Measurements from ENCODE around the gene AFDN. TPM values are rescaled to one million over a fixed set of nuclear protein-coding genes. Genes with fewer than 3 reads are reported as not detected.

AFDN gene
- total and polyA plus RNA-seq, 2 donors: 15.3 to 16.7 TPM

DNA sequence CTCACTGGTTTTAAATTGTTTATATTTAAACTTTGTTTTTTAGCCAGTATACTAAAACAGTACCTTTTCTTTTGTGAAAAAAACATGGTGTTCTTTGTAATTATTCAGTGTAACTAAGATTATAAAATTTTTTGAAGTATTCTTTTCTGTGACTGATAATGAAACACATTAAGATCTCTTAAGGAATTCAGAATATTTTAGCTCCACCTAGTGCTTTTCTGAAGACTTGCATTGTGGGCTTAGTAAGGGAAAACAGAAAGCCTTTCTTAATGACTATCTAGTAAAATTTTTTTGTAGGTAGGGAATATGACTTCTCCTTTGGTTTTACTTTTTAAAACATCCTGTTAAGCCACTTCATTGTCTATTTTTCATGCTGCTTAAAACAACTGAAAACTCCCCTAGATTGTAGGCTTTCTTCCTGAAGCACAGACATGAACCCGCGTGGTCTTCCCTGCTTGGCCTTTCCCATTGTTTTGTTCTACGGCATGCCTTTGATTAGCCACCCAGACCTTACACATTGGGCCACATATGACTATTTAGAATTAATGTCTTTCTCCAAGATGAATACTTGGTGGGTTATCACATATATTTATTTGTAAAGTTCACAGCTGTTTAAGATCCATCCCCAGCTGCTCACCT is 72.1 kb downstream of the AFDN start:
- Histone ChIP-seq H3K27ac (ENCODE audit: low read depth in 1 of 2, low read length in 1 of 2) (no peak overlapping the region), H3K36me3 (ENCODE audit: control insufficient read depth in 2 of 2, insufficient read depth in 2 of 2, low read length in 1 of 2) (no peaks in the 10 kb centered on the region), H3K27me3 (ENCODE audit: control insufficient read depth in 2 of 2, insufficient read depth in 1 of 2, low read length in 1 of 2) (no peaks in the 10 kb centered on the region), H3K9me3 (ENCODE audit: control insufficient read depth in 2 of 2, insufficient read depth in 1 of 2, low read length in 1 of 2) (peaks cover 0 to 3% of the 10 kb centered on the region in 2 donors), H3K4me3 (ENCODE audit: low read length in 2 of 2) (no peak overlapping the region), H3K4me1 (ENCODE audit: control insufficient read depth in 2 of 2, insufficient read depth in 2 of 2, low read length in 2 of 2) (no peaks in the 10 kb centered on the region)
- WGBS: 98% methylated on average over 3 of the region's 3 CpGs
- peak in 1 of 9 donors; percentile 23 for DNase-seq (ENCODE audit: low read depth in 6 of 9, low spot score in 9 of 9)

DNA sequence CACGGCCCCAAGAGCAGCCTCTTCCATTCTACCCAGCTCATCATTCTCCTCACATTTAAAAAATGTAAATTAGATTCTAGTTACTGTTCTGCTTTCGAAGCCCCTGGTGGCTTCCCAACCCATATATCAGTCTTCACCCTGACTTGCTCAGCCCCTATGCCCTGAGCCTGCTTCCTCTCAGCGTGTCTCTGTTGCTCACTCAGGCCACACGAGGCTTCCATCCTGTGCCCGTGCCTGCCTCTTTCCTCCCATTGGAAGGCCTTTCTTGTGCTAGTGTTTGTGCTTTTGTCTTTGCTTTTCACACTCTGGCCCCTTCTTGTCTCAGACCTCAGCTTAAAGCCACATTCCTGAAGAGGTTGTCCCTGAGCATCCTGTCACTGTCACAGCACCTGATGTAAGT is 78.1 kb downstream of the AFDN start:
- 91% methylated on average over 5 of the region's 5 CpGs for WGBS
- no peaks in the 10 kb centered on the region for H3K4me1 ChIP-seq (ENCODE audit: control insufficient read depth in 2 of 2, insufficient read depth in 2 of 2, low read length in 2 of 2)
- H3K27me3 ChIP-seq (ENCODE audit: control insufficient read depth in 2 of 2, insufficient read depth in 1 of 2, low read length in 1 of 2): no peaks in the 10 kb centered on the region
- peaks cover 0 to 3% of the 10 kb centered on the region in 2 donors for H3K9me3 ChIP-seq (ENCODE audit: control insufficient read depth in 2 of 2, insufficient read depth in 1 of 2, low read length in 1 of 2)
- H3K4me3 ChIP-seq (ENCODE audit: low read length in 2 of 2): no peak overlapping the region
- H3K27ac ChIP-seq (ENCODE audit: low read depth in 1 of 2, low read length in 1 of 2): no peak overlapping the region
- H3K36me3 ChIP-seq (ENCODE audit: control insufficient read depth in 2 of 2, insufficient read depth in 2 of 2, low read length in 1 of 2): no peaks in the 10 kb centered on the region
- DNase-seq (ENCODE audit: low read depth in 6 of 9, low spot score in 9 of 9): no peak

DNA sequence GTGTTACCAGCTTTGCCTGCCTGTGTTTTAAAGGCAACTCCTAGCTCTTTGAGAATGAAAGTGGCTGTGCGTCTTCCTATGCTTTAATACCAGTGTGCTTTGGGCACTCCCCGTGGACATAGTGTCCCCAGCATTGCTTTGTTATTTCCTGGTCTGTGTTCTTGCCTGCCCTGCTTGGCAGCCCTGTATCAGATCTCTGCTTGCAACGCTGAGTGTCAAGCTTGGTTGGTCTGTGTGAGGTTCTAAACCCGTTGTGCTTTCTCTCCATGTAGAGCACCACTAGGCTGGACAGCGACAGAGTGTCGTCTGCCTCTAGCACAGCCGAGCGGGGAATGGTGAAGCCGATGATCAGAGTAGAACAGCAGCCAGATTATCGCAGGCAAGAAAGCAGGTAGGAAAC is 80.2 kb downstream of the AFDN start:
- Histone ChIP-seq H3K4me3 (ENCODE audit: low read length in 2 of 2) (no peak overlapping the region), H3K36me3 (ENCODE audit: control insufficient read depth in 2 of 2, insufficient read depth in 2 of 2, low read length in 1 of 2) (no peaks in the 10 kb centered on the region)
- DNase-seq (ENCODE audit: low read depth in 6 of 9, low spot score in 9 of 9): peak in 1 of 9 donors; percentile 4

DNA sequence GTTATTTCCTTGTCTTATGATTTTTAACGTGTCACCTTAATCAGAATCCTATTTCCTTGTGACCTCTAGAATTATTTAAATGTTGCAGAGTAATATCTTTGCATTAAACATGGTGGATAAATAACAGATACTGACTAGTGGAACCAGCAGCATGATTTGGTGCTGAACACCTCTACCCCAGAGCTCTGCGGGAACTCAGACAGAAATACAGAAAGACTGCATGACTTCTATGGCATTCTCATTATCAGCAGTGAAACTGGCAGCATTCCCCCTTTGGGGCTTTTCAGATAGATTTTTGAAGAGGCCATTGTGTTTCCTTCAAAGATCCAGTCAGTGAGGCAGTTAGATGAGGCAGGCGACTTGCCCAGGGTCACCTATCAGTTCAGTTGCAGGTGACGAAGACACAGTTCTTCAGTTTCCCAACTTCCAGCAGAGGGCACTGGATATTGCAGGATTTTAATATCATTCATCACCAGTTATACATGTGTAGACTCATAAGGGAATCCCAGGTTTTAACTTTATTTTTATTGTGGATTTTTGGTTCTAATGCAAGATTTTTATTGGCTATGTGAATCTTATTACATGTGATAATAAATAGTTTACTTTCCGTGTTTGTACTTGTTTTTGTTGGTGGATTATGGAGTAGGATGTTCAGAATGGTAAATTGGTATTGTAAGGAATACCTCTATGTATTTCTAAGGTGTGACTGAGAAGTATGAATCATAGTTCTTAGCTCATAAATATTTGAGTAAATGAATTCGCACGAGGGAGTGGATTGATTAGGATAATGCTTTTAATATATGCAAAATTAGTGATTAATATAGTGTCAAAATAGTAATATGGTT is 81.3 kb downstream of the AFDN start:
- Histone ChIP-seq H3K4me1 (ENCODE audit: control insufficient read depth in 2 of 2, insufficient read depth in 2 of 2, low read length in 2 of 2) (no peaks in the 10 kb centered on the region), H3K4me3 (ENCODE audit: low read length in 2 of 2) (no peak overlapping the region), H3K9me3 (ENCODE audit: control insufficient read depth in 2 of 2, insufficient read depth in 1 of 2, low read length in 1 of 2) (peaks cover 0 to 3% of the 10 kb centered on the region in 2 donors), H3K36me3 (ENCODE audit: control insufficient read depth in 2 of 2, insufficient read depth in 2 of 2, low read length in 1 of 2) (no peaks in the 10 kb centered on the region), H3K27me3 (ENCODE audit: control insufficient read depth in 2 of 2, insufficient read depth in 1 of 2, low read length in 1 of 2) (no peaks in the 10 kb centered on the region), H3K27ac (ENCODE audit: low read depth in 1 of 2, low read length in 1 of 2) (no peak overlapping the region)
- DNase-seq (ENCODE audit: low read depth in 6 of 9, low spot score in 9 of 9): peak in 1 of 9 donors; percentile 7
- WGBS: 88% methylated on average over 7 of the region's 7 CpGs

More for the DNA sequence above, 80.2 kb downstream of the AFDN start:
- no peaks in the 10 kb centered on the region for H3K27me3 ChIP-seq (ENCODE audit: control insufficient read depth in 2 of 2, insufficient read depth in 1 of 2, low read length in 1 of 2)
- 92% methylated on average over 10 of the region's 10 CpGs for WGBS
- H3K4me1 ChIP-seq (ENCODE audit: control insufficient read depth in 2 of 2, insufficient read depth in 2 of 2, low read length in 2 of 2): no peaks in the 10 kb centered on the region
- H3K27ac ChIP-seq (ENCODE audit: low read depth in 1 of 2, low read length in 1 of 2): no peak overlapping the region
- peaks cover 0 to 3% of the 10 kb centered on the region in 2 donors for H3K9me3 ChIP-seq (ENCODE audit: control insufficient read depth in 2 of 2, insufficient read depth in 1 of 2, low read length in 1 of 2)

DNA sequence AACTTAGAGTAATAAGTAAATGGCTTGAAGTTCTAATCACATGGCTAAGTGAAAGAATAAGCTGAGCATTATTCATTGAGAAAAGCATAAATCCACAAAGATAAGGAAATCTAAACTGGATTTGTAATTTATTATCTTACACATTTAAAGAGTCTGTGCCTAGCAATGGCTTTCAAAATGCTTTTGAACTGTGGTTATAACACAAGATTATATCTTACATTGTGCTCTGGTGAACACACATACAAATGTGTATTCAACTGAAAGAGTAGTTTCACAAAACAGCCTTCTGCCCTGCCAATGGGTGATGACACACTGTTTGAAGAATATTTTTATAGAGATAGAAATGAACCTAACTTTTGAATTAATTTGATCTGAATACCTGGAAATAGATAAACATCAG is 83.3 kb downstream of the AFDN start:
- Histone ChIP-seq H3K27ac (ENCODE audit: low read depth in 1 of 2, low read length in 1 of 2) (no peak overlapping the region), H3K4me3 (ENCODE audit: low read length in 2 of 2) (no peak overlapping the region), H3K4me1 (ENCODE audit: control insufficient read depth in 2 of 2, insufficient read depth in 2 of 2, low read length in 2 of 2) (no peaks in the 10 kb centered on the region), H3K27me3 (ENCODE audit: control insufficient read depth in 2 of 2, insufficient read depth in 1 of 2, low read length in 1 of 2) (no peaks in the 10 kb centered on the region), H3K9me3 (ENCODE audit: control insufficient read depth in 2 of 2, insufficient read depth in 1 of 2, low read length in 1 of 2) (no peaks in the 10 kb centered on the region), H3K36me3 (ENCODE audit: control insufficient read depth in 2 of 2, insufficient read depth in 2 of 2, low read length in 1 of 2) (no peaks in the 10 kb centered on the region)
- no peak for DNase-seq (ENCODE audit: low read depth in 6 of 9, low spot score in 9 of 9)

DNA sequence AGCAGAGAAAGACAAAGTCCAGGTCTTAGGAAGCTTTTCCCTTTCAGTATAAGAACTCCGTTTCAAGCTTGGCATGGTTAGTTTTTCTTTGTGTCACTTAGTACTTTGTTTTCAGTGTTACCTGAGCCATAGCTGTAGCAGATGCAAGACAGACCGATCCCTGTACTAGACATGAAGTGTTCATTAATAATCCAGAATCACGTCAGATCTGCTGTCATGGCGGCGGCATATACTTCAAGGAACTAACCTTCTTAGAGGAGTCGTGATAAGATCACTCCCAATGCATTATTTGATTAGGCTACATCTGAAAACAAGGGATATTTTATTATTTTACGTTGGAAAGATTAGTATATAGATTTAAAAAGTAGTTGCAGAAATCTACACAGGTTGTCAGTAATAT is 83.9 kb downstream of the AFDN start:
- no peak for DNase-seq (ENCODE audit: low read depth in 6 of 9, low spot score in 9 of 9)
- Histone ChIP-seq H3K27me3 (ENCODE audit: control insufficient read depth in 2 of 2, insufficient read depth in 1 of 2, low read length in 1 of 2) (no peaks in the 10 kb centered on the region), H3K27ac (ENCODE audit: low read depth in 1 of 2, low read length in 1 of 2) (no peak overlapping the region), H3K9me3 (ENCODE audit: control insufficient read depth in 2 of 2, insufficient read depth in 1 of 2, low read length in 1 of 2) (no peaks in the 10 kb centered on the region), H3K36me3 (ENCODE audit: control insufficient read depth in 2 of 2, insufficient read depth in 2 of 2, low read length in 1 of 2) (no peaks in the 10 kb centered on the region), H3K4me1 (ENCODE audit: control insufficient read depth in 2 of 2, insufficient read depth in 2 of 2, low read length in 2 of 2) (no peaks in the 10 kb centered on the region), H3K4me3 (ENCODE audit: low read length in 2 of 2) (no peak overlapping the region)
- WGBS: 93% methylated on average over 7 of the region's 7 CpGs

DNA sequence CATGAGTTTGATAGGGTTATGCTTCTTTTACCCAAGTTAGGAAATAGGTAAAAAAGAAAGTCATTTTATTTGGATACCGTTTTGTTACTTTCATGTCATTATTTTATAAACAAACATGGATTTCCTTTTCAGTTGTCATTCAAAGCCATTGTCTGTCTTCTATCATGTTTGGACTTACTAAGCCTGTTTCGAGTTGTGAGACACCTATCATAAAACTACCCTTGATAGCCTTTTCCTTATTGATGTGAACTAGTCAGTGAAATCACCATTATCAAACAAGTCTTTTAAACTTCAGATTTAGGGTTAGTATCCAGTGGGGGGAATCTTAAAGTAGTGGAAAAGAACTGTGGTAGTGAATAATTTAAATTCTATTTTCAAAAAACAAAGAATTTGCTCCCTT is 85.8 kb downstream of the AFDN start:
- H3K27ac ChIP-seq (ENCODE audit: low read depth in 1 of 2, low read length in 1 of 2): no peak overlapping the region
- H3K4me3 ChIP-seq (ENCODE audit: low read length in 2 of 2): no peak overlapping the region
- no peaks in the 10 kb centered on the region for H3K9me3 ChIP-seq (ENCODE audit: control insufficient read depth in 2 of 2, insufficient read depth in 1 of 2, low read length in 1 of 2)
- no peaks in the 10 kb centered on the region for H3K4me1 ChIP-seq (ENCODE audit: control insufficient read depth in 2 of 2, insufficient read depth in 2 of 2, low read length in 2 of 2)
- no peak for DNase-seq (ENCODE audit: low read depth in 6 of 9, low spot score in 9 of 9)
- no peaks in the 10 kb centered on the region for H3K27me3 ChIP-seq (ENCODE audit: control insufficient read depth in 2 of 2, insufficient read depth in 1 of 2, low read length in 1 of 2)
- 95% methylated on average over 2 of the region's 2 CpGs for WGBS
- H3K36me3 ChIP-seq (ENCODE audit: control insufficient read depth in 2 of 2, insufficient read depth in 2 of 2, low read length in 1 of 2): no peaks in the 10 kb centered on the region

DNA sequence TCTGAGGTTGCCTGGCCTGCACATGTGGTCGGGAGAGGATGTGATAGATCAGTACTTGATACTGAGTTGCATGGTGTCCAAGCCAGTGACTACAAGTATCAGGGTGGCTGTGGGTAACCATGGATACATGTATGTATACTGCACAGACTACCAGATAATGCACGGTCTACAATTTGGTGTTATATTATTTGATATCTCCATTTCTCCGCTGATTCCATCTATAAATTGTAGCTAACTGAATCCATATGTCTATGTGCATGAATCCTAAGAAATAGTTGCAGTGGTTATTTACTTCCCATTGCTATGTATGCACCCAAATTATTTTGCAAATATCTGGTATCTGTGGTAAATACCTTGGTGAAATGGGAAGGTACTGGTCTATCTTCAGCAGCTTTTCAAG is 87.0 kb downstream of the AFDN start:
- no peaks in the 10 kb centered on the region for H3K36me3 ChIP-seq (ENCODE audit: control insufficient read depth in 2 of 2, insufficient read depth in 2 of 2, low read length in 1 of 2)
- no peak for DNase-seq (ENCODE audit: low read depth in 6 of 9, low spot score in 9 of 9)
- no peaks in the 10 kb centered on the region for H3K9me3 ChIP-seq (ENCODE audit: control insufficient read depth in 2 of 2, insufficient read depth in 1 of 2, low read length in 1 of 2)
- H3K4me3 ChIP-seq (ENCODE audit: low read length in 2 of 2): no peak overlapping the region
- WGBS: 94% methylated on average over 3 of the region's 3 CpGs
- H3K27me3 ChIP-seq (ENCODE audit: control insufficient read depth in 2 of 2, insufficient read depth in 1 of 2, low read length in 1 of 2): no peaks in the 10 kb centered on the region
- no peaks in the 10 kb centered on the region for H3K4me1 ChIP-seq (ENCODE audit: control insufficient read depth in 2 of 2, insufficient read depth in 2 of 2, low read length in 2 of 2)
- H3K27ac ChIP-seq (ENCODE audit: low read depth in 1 of 2, low read length in 1 of 2): no peak overlapping the region

DNA sequence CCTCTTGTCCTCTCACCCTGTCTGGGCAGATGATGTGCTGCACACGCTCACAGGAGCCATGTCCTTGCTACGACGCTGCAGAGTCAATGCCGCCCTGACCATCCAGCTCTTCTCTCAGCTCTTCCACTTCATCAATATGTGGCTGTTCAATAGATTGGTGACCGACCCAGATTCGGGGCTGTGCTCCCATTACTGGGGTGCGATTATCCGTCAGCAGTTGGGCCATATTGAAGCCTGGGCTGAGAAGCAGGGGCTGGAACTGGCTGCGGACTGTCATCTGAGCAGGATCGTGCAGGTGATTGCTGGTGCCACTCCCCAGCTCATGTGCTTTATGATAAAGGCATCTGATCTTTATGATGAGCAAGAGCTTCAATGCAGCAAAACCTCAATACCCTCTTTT is 88.4 kb downstream of the AFDN start:
- 97% methylated on average over 10 of the region's 10 CpGs for WGBS
- no peak for DNase-seq (ENCODE audit: low read depth in 6 of 9, low spot score in 9 of 9)
- Histone ChIP-seq H3K36me3 (ENCODE audit: control insufficient read depth in 2 of 2, insufficient read depth in 2 of 2, low read length in 1 of 2) (no peaks in the 10 kb centered on the region), H3K4me3 (ENCODE audit: low read length in 2 of 2) (no peak overlapping the region), H3K27me3 (ENCODE audit: control insufficient read depth in 2 of 2, insufficient read depth in 1 of 2, low read length in 1 of 2) (no peaks in the 10 kb centered on the region), H3K4me1 (ENCODE audit: control insufficient read depth in 2 of 2, insufficient read depth in 2 of 2, low read length in 2 of 2) (no peaks in the 10 kb centered on the region), H3K27ac (ENCODE audit: low read depth in 1 of 2, low read length in 1 of 2) (no peak overlapping the region), H3K9me3 (ENCODE audit: control insufficient read depth in 2 of 2, insufficient read depth in 1 of 2, low read length in 1 of 2) (no peaks in the 10 kb centered on the region)

Data from thymus (tissue), 11 donors.